Neural cell (in vitro differentiated cells): ENCODE data around the gene OR52W1. TPM values are rescaled to one million over a fixed set of nuclear protein-coding genes. Genes with fewer than 3 reads are reported as not detected.

Source experiments
- H2AFZ ChIP-seq: fragments of 200-600, 300-800 bp; sonication (generic), shearing (Covaris generic); 2 replicates; pipeline ENCODE4 v1.6.0; 2014; ENCODE audit warnings: low read depth, mild to moderate bottlenecking, antibody characterized with exemption, low read length, moderate library complexity
- H3F3A ChIP-seq: fragments of 200-600 bp; shearing (Covaris generic); 2 replicates; pipeline ENCODE4 v1.6.1; 2016; ENCODE audit warnings: mild to moderate bottlenecking, moderate library complexity, mixed read lengths, antibody characterized with exemption, low read length; ENCODE audit not compliant: insufficient read depth, poor library complexity, severe bottlenecking
- H3K27ac ChIP-seq: fragments of 200-600, 300-800 bp; sonication (generic), shearing (Covaris generic); 2 replicates; pipeline ENCODE4 v1.5.1; 2014; ENCODE audit warnings: mild to moderate bottlenecking, low read length, moderate library complexity
- H3K27me3 ChIP-seq: fragments of 300-800, 200-600 bp; sonication (generic), shearing (Covaris generic); 2 replicates; pipeline ENCODE4 v1.6.0; 2014; ENCODE audit warnings: mild to moderate bottlenecking, low read depth, low read length, moderate library complexity; ENCODE audit not compliant: insufficient read depth
- H3K36me3 ChIP-seq: fragments of 300-800, 200-600 bp; sonication (generic), shearing (Covaris generic); 2 replicates; pipeline ENCODE4 v1.5.1; 2014; ENCODE audit warnings: mild to moderate bottlenecking, antibody characterized with exemption, low read length, moderate library complexity; ENCODE audit not compliant: insufficient read depth
- H3K4me2 ChIP-seq: fragments of 300-800, 200-600 bp; sonication (generic), shearing (Covaris generic); 2 replicates; pipeline ENCODE4 v1.6.0; 2014; ENCODE audit warnings: mild to moderate bottlenecking, low read length
- H3K4me3 ChIP-seq: fragments of 300-800, 200-600 bp; sonication (generic), shearing (Covaris generic); 2 replicates; pipeline ENCODE4 v1.5.1; 2014; ENCODE audit warnings: mild to moderate bottlenecking, low read length, moderate library complexity
- H3K79me2 ChIP-seq: fragments of 200-600 bp; shearing (Covaris generic); replicated peaks from 2 replicates; pipeline ENCODE4 v1.6.0; 2014; ENCODE audit warnings: mild to moderate bottlenecking, low read length, moderate library complexity; ENCODE audit not compliant: insufficient read depth
- H3K9ac ChIP-seq: fragments of 300-800, 200-600 bp; sonication (generic), shearing (Covaris generic); 2 replicates; pipeline ENCODE4 v1.6.1; 2016; ENCODE audit warnings: mild to moderate bottlenecking, low read length, mixed read lengths
- H3K9me2 ChIP-seq: fragments of 200-600 bp; shearing (Covaris generic); 2 replicates; pipeline ENCODE4 v1.6.1; 2016; ENCODE audit warnings: mild to moderate bottlenecking, low read length, mixed read lengths; ENCODE audit not compliant: insufficient read depth
- H3K9me3 ChIP-seq: fragments of 200-600, 300-800 bp; sonication (generic), shearing (Covaris generic); 2 replicates; pipeline ENCODE4 v1.6.1; 2016; ENCODE audit warnings: mild to moderate bottlenecking, mixed run types, low read length, moderate library complexity, mixed read lengths
- H4K20me1 ChIP-seq: fragments of 200-600 bp; shearing (Covaris generic); 2 replicates; pipeline ENCODE4 v1.6.1; 2016; ENCODE audit warnings: mild to moderate bottlenecking, mixed run types; ENCODE audit not compliant: insufficient read depth
- EP300 ChIP-seq: fragments of 450-650 bp; conservative IDR thresholded peaks from 2 replicates; pipeline ENCODE4 v1.6.1; 2014; ENCODE audit warnings: antibody characterized with exemption, mild to moderate bottlenecking, moderate library complexity; ENCODE audit not compliant: poor library complexity, severe bottlenecking
- EZH2 ChIP-seq: fragments of 200-600, 300-800 bp; shearing (Covaris generic), sonication (generic); IDR thresholded peaks from 2 replicates; pipeline ENCODE4 v1.6.1; 2014; ENCODE audit warnings: antibody characterized with exemption, low read length, borderline replicate concordance, mild to moderate bottlenecking; ENCODE audit not compliant: insufficient read depth, poor library complexity, severe bottlenecking
- MXI1 ChIP-seq: fragments of 450-650 bp; conservative IDR thresholded peaks from 2 replicates; pipeline ENCODE4 v1.6.1; 2014; ENCODE audit warnings: antibody characterized with exemption, mild to moderate bottlenecking; ENCODE audit not compliant: poor library complexity, severe bottlenecking
- POLR2AphosphoS5 ChIP-seq: IDR thresholded peaks from 2 replicates; pipeline ENCODE4 v1.6.1; 2012
- RAD21 ChIP-seq: fragments of 450-650 bp; conservative IDR thresholded peaks from 2 replicates; pipeline ENCODE4 v1.6.1; 2014; ENCODE audit warnings: antibody characterized with exemption, mild to moderate bottlenecking, moderate library complexity
- SMC3 ChIP-seq: fragments of 450-650 bp; conservative IDR thresholded peaks from 2 replicates; pipeline ENCODE4 v1.6.1; 2014; ENCODE audit warnings: antibody characterized with exemption, mild to moderate bottlenecking, moderate library complexity; ENCODE audit not compliant: poor library complexity
- TAF1 ChIP-seq: IDR thresholded peaks from 2 replicates; pipeline ENCODE4 v1.6.1; 2012; ENCODE audit warnings: low read depth
- polyA plus RNA-seq: library from polyadenylated mRNA; depleted of rRNA; stranded (reverse); fragments of >200 nt; gene quantifications from 2 replicates; pipeline ENCODE4 v1.2.3, GENCODE V29; 2014
- TF ChIP-seq, protein P1 (sequence below): fragments of 450-650 bp; IDR thresholded peaks from 2 replicates; pipeline ENCODE4 v1.5.1; 2014; ENCODE audit warnings: antibody characterized with exemption, mild to moderate bottlenecking, moderate library complexity; ENCODE audit not compliant: poor library complexity, severe bottlenecking
- TF ChIP-seq, protein P2 (sequence below): IDR thresholded peaks from 2 replicates; pipeline ENCODE4 v1.6.1; 2012; ENCODE audit warnings: borderline replicate concordance

The OR52W1 gene
- polyA plus RNA-seq, 1 donor from 2014 or later, result not detected

DNA sequence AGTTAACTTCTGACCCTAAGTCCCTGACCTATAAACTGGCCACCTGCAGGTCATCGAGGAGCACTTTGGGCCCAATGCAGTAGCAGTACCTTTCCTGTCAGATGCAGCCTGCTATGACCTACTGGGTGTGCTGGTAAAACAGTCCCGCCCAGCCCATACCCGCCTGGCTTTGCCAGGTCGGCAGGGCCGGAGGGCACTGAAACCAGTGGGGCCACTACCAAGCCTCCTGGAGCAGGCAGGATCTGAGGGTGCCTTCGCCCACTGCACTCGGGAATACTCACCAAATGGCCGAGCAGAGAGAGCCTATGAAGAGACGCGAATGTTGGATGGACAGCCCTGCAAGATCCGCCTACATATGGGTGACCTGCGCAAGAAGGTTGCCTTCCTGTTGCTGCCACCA, 10.8 kb downstream of the OR52W1 start:
- Histone ChIP-seq H3K36me3 (peaks cover 8% of the 10 kb centered on the region), H2AFZ (no peak overlapping the region)

DNA sequence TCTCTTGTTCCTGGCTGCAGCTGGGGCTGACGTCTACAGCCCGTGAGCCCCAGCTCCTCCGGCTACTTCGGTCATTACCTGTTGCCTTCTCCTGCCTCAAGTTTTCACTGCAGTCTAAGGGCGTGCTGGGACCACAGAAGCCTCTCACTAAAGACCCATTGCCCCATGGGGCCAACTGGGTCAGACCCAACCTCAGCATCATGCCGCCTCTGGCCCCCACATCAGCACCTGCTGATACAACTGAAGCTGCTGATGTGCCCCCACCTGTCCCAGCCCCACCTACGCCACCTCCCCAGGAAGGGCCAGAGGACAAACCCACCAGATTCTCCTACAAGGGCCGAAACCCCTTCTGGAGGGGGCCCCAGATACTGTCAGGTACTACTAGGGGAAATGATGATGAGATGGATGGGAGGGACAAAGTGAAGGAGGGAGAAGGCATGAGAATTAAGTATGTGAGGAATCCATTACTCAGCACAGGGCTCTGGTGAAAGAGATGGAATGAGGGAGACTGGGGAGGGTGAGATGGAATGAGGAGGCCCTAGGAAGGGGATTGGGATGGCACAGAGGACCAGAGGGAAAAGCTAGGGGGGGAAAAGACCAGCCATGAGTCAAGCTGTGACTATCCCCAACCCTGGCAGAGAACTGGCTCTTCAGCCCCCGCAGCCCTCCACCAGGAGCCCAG, 11.4 kb downstream of the OR52W1 start:
- H3K27ac ChIP-seq, result no peak overlapping the region
- H3K9me3 ChIP-seq, result no peaks in the 10 kb centered on the region
- no peaks in the 10 kb centered on the region for H3K27me3 ChIP-seq
- H3K9me2 ChIP-seq, result no peaks in the 10 kb centered on the region
- H3K36me3 ChIP-seq, result peaks cover 8% of the 10 kb centered on the region
- no peaks in the 10 kb centered on the region for H3F3A ChIP-seq
- H3K4me2 ChIP-seq, result no peak overlapping the region
- no peak overlapping the region for H3K4me3 ChIP-seq
- H3K79me2 ChIP-seq, result no peaks in the 10 kb centered on the region
- no peak for TF ChIP-seq RAD21
- TF ChIP-seq, protein P1, sequence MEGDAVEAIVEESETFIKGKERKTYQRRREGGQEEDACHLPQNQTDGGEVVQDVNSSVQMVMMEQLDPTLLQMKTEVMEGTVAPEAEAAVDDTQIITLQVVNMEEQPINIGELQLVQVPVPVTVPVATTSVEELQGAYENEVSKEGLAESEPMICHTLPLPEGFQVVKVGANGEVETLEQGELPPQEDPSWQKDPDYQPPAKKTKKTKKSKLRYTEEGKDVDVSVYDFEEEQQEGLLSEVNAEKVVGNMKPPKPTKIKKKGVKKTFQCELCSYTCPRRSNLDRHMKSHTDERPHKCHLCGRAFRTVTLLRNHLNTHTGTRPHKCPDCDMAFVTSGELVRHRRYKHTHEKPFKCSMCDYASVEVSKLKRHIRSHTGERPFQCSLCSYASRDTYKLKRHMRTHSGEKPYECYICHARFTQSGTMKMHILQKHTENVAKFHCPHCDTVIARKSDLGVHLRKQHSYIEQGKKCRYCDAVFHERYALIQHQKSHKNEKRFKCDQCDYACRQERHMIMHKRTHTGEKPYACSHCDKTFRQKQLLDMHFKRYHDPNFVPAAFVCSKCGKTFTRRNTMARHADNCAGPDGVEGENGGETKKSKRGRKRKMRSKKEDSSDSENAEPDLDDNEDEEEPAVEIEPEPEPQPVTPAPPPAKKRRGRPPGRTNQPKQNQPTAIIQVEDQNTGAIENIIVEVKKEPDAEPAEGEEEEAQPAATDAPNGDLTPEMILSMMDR, result no peak
- TF ChIP-seq, protein P2, sequence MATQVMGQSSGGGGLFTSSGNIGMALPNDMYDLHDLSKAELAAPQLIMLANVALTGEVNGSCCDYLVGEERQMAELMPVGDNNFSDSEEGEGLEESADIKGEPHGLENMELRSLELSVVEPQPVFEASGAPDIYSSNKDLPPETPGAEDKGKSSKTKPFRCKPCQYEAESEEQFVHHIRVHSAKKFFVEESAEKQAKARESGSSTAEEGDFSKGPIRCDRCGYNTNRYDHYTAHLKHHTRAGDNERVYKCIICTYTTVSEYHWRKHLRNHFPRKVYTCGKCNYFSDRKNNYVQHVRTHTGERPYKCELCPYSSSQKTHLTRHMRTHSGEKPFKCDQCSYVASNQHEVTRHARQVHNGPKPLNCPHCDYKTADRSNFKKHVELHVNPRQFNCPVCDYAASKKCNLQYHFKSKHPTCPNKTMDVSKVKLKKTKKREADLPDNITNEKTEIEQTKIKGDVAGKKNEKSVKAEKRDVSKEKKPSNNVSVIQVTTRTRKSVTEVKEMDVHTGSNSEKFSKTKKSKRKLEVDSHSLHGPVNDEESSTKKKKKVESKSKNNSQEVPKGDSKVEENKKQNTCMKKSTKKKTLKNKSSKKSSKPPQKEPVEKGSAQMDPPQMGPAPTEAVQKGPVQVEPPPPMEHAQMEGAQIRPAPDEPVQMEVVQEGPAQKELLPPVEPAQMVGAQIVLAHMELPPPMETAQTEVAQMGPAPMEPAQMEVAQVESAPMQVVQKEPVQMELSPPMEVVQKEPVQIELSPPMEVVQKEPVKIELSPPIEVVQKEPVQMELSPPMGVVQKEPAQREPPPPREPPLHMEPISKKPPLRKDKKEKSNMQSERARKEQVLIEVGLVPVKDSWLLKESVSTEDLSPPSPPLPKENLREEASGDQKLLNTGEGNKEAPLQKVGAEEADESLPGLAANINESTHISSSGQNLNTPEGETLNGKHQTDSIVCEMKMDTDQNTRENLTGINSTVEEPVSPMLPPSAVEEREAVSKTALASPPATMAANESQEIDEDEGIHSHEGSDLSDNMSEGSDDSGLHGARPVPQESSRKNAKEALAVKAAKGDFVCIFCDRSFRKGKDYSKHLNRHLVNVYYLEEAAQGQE, result no peak
- no peak for TF ChIP-seq TAF1
- no peak for TF ChIP-seq POLR2AphosphoS5
- TF ChIP-seq SMC3, result no peak
- no peak for TF ChIP-seq EP300
- no peak for TF ChIP-seq MXI1
- no peaks in the 10 kb centered on the region for H4K20me1 ChIP-seq
- H2AFZ ChIP-seq, result no peak overlapping the region
- H3K9ac ChIP-seq, result no peak overlapping the region

More for the DNA sequence above, 10.8 kb downstream of the OR52W1 start:
- Histone ChIP-seq H3F3A (no peaks in the 10 kb centered on the region), H3K4me3 (no peak overlapping the region), H3K9ac (no peak overlapping the region), H3K79me2 (no peaks in the 10 kb centered on the region), H3K9me3 (no peaks in the 10 kb centered on the region), H3K9me2 (no peaks in the 10 kb centered on the region), H3K27ac (no peak overlapping the region), H3K27me3 (no peaks in the 10 kb centered on the region), H4K20me1 (no peaks in the 10 kb centered on the region), H3K4me2 (no peak overlapping the region)
- no peak for TF ChIP-seq POLR2AphosphoS5
- TF ChIP-seq MXI1, result no peak
- TF ChIP-seq RAD21, result no peak
- TF ChIP-seq TAF1, result no peak
- TF ChIP-seq, protein P2, result no peak
- no peak for TF ChIP-seq EZH2
- TF ChIP-seq SMC3, result no peak
- TF ChIP-seq, protein P1, result no peak
- TF ChIP-seq EP300, result no peak
